HG03064 (cell line): Measurements from ENCODE around the gene ZFPM1.

Experiments used
- ATAC-seq: cut with Tn5 transposase; IDR thresholded peaks from one replicate; pipeline ENCODE4 v1.9.1; 2021; ENCODE audit warnings: low read depth; ENCODE audit not compliant: unreplicated experiment

ZFPM1 gene

DNA sequence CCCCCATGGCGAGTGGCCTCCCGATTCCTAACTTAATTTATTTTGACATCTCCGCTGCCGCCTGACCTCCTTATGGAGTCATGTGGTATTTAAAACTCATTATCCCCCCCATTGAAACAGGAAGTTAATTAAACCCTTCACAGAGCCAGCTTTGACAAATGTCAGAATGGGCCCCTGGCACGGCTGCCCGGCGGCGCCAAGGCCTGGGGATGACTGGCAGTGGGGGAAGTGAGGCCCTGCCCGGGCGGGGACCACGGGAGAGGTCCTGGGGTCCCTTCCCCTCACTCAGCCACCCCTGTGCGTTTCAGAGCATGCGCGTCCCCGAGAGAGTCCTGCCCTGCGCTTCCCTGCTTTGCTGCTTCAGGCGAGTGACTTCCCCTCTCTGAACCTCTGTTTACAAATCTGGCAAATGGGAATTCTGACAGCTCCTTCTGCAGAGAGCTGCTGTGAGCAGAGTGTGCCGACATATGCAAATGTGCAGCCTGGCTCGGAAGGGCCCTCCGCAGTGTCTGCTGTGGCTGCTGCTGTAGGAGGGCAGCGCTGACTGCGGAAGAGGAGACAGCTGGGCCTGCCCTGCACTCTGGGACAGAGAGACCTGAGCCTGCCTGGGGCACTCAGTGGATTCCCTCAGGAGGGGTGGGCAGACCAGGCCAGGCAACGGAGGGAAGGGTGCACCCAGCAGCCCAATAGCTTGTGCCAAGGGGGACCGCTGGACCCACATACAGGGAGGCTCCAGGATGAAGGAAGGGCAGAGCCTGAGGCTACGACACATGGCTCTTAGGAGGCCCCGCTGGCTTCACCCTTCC is 4.4 kb upstream of the ZFPM1 start:
- no peak for ATAC-seq

GRCh38 chr16:88449267-88449561 is 3.9 kb upstream of the ZFPM1 start:
- no peak for ATAC-seq

DNA sequence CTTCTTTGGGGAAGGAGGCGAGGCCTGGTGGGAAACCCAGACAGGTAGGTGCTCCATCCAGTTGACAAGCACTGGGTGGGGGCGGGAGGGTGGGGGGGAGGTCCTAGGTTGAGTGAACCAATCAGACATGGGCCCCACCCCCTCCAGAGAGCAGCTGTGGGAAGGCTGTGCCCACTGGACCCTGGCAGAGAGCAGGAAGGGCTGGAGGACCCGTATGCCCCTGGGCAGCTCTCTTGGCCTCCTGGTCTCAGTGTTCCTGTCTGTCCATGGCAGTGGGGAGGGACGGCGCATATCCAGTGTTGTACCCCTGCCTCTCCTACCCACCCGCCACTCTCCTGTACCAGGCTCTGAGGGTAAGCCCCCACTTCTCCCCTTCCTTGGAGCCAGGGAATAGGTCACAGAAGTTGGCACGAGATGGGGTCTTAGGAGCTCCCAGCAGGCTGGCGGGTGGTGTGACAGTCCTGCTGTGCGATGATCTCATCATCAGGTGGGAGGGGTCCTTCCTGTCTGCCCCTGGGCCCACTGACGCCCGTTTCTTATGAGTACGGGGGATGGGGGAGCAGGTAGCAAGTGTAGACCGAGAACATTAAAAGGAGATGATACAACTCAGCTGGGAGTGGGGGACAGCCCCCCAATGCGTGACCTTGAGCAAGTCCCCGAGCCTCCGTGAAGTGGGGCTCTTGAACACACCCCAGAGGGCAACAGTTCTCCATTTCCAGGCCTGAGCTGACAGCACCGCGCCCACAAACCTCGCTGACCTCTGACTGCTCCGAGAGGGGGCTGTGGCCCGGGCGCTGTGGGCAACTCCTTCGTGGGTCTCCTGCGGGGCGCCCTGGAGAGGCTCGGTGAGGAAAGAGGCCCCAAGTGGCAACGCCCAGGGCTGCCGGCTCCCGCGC is 1.2 kb upstream of the ZFPM1 start:
- no peak for ATAC-seq

GRCh38 chr16:88452482-88453216 is 431 bp upstream of the ZFPM1 start:
- ATAC-seq: peak; percentile 42

DNA sequence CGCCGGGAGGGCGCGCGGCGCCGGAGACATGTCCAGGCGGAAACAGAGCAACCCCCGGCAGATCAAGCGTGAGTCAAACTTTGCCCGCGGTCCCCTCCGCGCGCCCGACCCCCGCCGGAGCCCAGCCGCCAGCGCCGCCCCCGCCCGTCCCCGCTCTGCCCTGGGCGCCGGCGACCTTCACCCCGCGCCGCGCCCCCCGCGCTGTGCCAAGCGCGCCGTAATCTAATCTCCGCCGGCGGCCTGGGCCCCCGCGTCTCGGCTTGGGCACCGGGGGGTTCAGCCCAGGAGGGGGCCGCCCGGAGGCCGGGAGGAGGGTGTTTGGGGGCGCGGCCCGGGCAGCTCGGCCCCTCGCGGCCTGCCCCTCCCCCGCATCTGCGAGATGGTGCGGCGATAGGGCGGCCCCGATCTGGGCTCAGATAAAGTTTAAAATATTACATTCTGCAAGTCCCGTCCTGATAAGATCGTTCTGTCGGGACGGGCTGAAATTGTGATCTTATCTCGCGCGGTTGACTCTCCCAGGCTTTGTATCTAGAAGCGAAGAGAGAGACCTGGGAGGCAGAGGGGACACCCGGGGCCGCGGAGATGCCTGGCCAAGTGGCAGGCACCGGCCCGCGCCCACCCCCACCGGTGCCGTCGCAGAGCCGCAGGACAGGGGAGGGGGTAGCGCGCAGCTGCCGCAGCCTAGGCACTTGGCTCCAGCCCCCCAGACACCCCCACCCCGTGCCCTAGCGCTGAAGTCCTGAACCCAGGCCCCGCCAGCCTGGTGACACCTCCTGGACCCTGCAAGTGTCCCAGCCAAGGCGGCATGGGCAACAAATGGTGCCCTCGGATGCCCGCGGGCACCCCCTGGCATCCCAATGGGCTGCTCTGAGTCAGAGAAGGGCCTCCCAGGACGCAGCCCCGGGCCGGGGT is 787 bp downstream of the ZFPM1 start:
- no peak for ATAC-seq

GRCh38 chr16:88454523-88454947 is 1.5 kb downstream of the ZFPM1 start:
- no peak for ATAC-seq

DNA sequence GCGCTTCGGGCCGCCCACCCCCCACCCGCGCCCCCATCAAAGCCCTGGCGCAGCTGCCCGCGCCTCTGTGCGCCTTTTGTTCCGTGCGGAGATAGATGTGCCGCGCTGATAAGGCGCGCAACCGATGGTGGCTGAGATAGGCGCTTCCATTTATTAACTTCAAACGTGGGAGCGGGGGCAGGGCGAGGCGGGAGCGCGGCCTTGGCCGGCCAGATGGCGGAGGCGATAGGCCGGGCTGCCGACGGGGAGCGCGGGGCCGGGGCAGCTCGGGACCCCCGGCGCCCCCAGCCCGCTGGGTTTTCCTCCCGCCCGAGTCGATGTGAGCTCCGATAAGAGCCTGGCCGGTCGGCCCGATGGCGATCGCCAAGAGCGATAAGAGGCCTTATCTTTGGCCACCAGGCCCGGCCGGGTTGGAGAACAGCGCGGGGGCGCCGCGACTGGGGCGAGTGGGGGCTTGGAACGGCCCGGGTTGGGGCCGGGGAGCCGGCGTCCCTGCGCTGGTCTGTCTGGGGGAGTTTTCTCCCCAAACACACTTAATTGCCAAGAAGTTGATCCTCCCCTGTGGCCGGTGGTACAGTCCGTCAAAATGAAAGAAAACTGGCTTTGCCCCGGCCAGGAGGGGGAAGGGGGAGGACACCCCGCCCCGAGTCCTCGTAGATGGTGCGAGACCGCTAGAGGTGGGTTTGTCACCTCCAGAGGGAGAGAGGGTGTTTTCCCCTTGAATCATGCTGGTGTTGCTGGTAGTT is 2.7 kb downstream of the ZFPM1 start:
- ATAC-seq: peak; percentile 34

DNA sequence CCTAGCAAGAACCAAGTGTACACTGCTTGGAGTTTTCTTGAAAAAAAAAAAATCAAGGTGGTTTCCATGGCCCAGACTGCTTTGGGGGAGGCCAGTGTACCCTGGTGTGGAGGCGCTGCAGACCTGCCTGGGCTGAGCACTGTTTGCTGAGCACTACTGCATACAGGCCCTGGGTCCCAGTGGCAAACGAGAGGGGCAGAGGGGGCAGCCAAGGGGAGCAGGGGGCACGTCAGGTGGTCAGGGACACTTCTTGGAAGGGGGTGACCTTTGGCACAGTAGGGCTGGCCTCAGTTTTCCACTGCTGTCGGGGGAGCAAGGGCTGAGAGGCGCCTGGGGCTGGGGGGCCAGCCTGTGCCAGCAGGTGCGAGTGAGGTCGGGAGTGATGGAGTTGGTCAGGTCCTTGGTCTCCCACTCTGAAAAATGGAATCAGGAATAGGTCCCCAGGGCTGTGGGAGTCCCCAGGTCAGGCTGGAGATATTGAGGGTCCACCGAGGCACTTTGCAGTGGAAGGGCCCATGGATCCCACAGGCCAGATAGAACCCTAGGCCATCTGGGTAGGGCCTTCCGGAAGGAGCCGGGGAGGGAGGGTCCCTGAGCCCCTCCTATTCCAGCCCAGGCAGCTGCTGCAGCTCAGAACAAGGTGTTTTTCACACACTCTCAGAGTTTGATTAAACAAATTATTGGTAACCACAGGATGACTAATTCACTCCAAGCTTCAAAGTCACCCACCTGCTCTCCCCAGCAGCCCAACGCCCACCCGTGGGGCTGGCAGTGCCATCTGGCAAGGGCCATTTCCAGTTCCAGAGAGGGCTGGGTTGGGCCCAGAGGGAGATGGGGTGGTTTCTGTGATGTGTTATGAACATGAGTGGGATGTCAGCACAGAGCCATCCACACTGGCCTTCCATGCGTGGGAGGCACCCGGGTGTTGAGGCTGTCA is 3.5 kb downstream of the ZFPM1 start:
- no peak for ATAC-seq

DNA sequence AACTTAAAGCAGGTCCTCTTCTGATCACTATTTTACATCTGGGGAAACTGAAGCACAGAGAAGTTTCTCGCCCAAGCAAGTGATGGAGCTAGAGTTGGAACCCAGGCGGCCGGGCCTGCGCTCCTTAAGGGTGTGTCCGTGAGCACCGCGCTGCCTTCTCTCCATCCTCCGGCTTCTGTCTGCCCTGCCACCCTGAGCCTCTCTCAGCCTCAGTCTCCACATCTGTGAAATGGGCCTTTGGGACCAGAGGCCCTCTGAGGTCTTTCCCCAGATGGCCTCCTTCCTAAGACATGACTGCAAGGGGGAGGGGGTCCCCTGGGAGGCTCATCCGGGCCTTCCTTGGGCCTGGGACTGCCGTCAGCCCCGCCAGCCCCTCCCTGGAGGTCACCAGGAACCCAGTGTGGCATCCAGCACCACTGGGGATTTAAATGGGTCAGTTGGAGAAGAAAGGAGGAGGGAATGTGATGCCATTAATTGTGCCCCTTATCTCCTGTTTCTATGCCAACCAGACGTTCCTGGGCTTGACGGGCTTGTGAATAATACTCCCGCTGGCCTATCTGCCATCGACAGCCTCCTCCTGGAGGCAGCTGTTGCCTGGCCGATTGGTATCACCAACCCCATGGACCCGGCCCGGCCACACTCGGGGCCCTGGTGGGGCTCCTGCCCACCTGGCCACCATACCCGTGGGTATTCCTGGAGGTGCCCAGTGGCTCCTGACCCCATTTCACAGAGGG is 5.1 kb downstream of the ZFPM1 start:
- no peak for ATAC-seq

- no peak for ATAC-seq
Observed at GRCh38 chr16:88458773-88459235, 5.7 kb downstream of the ZFPM1 start.

DNA sequence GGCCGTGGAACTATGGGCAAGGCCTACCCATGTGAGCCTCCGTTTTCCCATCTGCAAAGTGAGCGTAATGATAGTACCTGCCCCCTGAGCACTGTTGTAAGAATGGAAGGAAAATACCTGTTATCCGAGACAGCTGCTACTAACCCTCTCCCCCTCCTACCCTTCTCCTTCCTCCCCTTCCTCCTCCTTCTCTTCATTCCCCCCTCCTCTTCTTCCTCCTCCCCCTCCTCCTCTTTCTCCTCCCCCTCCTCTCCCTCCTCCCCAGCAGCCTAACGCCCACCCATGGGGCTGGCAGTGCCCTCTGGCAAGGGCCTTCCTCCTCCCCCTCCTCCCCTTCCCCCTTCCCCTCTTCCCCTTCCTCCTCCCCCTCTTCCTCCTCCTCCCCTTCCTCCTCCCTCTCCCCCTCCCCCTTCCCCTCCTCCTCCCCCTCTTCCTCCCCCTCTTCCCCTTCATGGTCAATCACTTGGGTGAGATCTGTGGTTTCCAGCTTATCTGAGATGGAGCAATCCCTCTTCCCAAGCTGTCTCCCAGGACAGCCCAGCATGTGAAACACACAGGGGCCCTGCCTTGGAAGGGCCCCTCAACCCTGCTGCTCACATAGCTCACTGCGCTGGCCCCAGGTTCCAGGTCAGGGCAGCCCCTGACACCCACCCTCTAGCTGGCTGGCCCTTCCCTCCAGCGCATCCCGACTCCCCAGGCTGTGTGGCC is 6.4 kb downstream of the ZFPM1 start:
- ATAC-seq: no peak

GRCh38 chr16:88460496-88461330 is 7.6 kb downstream of the ZFPM1 start:
- no peak for ATAC-seq

DNA sequence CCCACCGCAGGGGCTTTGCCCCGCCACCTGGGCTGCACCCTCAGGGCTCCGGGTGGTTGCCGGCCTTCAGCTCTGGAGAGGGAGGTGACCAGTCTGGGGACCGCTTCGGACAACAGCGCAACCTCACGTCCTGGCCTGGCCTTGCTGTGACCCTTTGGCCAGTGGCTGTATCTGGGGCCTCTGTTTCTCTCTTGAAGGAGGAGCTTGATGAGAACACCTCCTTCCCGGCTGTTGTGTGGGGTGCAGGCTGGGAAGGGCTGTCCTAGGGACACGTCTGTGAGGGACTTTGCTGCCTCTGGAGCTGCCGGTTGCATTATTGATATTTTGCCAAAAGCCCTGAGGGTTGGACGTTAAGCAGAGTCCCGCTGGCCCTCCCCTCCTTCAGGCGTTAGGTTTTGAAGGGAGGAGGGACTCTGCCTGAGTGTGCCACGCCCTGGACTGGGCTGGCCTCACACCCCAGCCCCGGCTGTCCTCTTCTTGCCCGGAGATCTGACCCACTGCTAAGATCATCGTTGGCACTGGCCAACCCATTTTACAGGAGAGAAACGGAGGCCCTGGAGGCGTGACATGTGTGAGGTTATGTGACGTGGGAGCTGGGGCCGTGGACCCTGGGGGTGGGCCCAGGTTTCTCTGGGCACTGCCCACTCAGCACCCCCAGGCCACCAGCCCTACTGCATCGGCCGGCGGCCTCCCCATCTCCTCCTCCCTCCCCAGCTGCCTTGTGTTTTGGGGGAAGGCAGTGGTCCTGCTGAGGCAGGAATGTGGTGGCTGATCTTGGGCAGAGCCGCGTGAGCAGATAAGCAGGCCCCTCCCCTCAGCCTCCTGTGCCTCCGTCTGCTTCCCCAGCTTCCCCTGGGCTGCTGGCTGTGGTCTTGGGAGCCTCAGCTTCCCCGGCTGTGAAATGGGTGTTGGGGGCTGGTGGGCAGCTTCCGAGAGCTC is 8.5 kb downstream of the ZFPM1 start:
- ATAC-seq: no peak

DNA sequence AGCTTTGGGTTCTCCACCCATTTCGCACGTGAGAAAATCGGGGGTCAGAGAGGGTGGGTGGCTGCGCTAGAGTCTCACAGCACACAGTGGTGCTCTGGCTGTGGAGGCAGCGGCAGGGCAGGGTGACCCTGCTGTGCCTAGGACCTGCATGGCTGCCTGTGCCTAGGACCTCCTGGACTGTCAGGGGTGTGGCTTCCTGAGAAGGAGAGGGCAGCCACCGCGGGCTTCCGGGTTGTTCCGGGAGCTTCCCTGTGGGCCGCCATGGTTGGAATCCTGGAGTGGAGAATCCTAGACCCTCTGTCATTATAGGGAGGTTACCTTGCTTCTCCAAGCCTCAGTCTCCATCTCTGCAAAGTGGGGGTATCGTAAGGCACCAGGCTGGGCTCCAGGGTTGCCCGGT is 9.3 kb downstream of the ZFPM1 start:
- no peak for ATAC-seq

DNA sequence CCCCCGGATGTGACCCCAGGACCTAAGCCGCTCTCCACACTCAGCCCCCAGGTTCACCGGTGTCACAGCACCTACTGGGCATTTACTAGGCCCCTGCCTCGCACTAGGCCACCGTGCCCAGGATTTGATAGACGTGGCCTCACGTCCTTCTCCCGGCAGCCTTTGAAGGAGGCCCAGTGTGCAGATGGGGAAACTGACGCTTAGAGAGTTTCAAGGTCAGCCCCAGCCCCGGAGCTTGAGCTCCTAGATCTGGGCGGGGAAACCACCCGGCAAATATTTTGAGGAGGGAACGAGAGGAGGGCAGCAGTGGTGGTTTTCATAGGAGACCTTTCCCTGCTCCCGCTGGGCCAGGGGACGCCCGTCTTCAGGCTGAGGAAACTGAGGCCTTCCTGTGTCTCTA is 10.3 kb downstream of the ZFPM1 start:
- ATAC-seq: no peak
